Erythroblast (primary cell): ENCODE results near the gene PGBD5.

Experiments
- DNase-seq, 2 experiments: peaks; one replicate each; lab custom pipeline; 2025; lab: John Stamatoyannopoulos, UW
- GATA1 ChIP-seq: IDR thresholded peaks from 2 replicates; pipeline ENCODE4 v1.6.1; 2011; ENCODE audit warnings: low read depth, mild to moderate bottlenecking, control low read depth, low read length, moderate library complexity
- POLR2A ChIP-seq: IDR thresholded peaks from 2 replicates; pipeline ENCODE4 v1.6.1; 2011; ENCODE audit warnings: mild to moderate bottlenecking, low read length

The PGBD5 gene

GRCh38 chr1:230276401-230276800 lies 149.7 kb downstream of the PGBD5 start:
- no peak for TF ChIP-seq POLR2A
- no peak for TF ChIP-seq GATA1
- no peak for DNase-seq

DNA sequence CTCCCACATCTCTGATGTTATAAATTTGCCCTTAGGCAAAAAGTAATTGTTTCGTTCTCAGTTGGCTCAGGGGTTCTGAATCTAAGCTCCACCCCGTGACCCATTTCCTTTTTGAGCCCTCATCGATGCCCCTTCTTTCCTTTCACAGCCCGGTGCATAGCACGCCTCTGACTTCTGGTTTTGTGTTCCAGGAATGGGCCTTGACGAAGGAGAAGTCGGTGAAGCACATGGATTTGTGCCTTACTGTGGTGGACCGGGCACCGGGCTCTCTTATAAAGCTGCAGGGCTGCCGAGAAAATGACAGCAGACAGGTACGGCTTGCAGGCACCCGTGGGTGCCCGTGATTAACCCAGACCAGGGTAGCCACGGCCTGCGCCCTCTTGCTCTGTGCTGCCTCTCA lies 151.9 kb downstream of the PGBD5 start:
- no peak for DNase-seq
- TF ChIP-seq POLR2A (no peak), GATA1 (no peak)

DNA sequence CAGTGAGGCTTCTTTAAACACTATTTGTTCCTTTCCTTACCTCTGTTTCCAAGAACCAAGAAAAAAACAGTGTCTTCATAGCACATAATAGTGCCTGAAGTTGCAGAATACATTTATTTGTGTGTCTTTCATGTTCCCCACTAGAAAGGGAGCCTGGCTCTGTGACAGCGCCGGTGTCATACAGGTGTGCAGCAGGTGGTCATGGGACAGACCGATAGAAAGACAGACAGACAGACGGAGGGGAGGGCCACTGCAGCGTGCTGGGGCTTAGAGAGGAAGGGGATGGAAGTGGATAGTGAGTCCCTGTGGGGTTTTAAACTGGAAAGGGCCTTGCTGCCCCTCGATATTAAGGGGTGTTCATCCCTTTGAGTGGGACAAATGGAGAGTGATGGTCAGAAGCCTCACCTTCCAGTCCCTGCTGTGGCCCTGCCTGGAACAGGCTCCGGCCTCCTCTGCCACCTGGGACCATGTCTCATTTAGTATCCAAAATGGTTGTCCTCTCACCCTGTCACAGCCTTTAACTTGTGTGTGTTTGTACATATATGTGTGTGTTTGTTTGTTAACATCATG lies 152.9 kb downstream of the PGBD5 start:
- DNase-seq, result no peak
- TF ChIP-seq GATA1 (no peak), POLR2A (no peak)

DNA sequence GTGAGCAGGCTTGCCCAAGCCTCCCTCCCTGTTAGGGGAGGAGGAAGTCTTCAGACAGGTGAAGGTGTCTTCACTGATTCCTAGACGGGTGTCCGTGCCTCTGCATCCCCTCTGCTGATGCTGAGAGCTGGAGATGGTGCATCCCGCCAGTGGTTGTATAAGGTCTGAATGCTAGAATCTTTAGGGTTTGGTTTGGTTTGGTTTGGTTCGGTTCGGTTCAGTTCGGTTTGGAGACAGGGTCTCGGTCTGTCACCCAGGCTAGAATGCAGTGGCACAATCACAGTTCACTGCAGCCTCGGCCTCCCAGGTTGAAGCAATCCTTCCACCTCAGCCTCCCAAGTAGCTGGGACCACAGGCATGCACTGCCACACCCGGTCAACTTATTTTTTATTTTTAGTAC lies 153.6 kb downstream of the PGBD5 start:
- DNase-seq, result no peak
- TF ChIP-seq GATA1 (no peak), POLR2A (no peak)

DNA sequence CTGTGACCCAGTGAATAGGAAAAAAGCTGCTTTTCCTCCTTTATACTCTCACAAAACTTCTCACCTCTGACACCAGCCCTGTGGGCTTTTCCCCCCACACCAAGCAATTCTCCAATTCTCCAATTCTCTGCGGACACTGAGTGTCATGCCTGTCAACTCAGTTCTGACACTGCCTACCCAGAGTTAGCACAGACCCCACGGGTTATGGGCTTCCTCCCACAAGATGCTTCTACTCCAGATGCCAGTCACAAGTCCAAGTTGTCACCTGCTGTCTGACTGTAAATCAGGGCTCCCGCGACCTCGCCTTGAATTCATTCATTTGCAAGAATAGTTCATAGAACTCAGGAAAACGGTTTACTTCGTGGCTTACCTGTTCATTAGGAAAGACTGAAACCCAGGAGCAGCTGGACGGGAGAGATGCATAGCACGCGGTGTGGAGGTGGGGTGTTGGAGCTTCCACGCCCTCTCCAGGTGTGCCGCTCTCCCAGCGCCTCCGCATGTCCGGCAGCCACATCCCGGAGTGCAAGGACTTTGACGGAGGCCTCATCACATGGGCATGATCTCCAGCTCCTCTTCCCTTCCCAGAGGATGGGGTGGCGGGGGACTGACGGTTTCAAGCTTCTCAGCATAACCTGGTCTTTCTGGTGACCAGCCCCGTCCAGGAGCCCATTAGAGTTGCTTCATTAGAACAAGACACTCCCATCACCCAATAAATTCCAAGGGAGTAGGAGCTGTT lies 154.7 kb downstream of the PGBD5 start:
- DNase-seq, result no peak
- no peak for TF ChIP-seq GATA1
- no peak for TF ChIP-seq POLR2A

DNA sequence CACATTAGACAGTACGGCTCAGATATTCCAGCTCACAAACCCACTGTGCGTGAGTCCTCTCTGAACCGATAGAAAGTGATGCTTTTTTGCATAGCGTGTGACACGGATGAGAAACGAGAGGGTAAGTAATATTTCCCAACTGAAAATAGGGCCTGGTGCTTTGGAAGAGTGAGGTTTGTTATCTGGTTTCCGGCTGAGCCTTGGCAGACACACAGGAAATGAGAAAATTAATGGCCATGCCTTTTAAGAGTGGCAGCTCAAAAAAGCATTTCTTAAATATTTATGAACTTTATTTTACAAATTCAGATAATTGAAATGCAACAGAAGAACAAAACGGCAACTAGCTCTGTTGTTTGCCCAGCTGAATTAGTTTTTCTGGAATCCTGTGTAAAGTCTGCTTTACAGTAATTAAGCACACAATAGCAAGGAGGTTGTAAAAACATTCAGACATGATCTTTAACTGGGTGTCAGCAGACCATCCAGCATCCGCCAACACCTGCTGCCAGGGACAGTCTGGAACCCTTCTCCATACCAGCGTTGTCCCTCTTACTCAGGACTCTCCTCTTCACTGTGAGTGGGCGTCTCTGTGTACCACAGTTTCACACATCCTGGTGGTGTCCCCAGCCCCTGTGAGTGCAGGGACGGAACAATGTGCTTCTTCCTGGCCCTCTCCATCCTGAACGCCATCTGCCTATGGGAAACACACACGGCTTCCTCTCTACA lies 155.4 kb downstream of the PGBD5 start:
- peak; percentile 10 to 25 for DNase-seq
- no peak for TF ChIP-seq GATA1
- no peak for TF ChIP-seq POLR2A

DNA sequence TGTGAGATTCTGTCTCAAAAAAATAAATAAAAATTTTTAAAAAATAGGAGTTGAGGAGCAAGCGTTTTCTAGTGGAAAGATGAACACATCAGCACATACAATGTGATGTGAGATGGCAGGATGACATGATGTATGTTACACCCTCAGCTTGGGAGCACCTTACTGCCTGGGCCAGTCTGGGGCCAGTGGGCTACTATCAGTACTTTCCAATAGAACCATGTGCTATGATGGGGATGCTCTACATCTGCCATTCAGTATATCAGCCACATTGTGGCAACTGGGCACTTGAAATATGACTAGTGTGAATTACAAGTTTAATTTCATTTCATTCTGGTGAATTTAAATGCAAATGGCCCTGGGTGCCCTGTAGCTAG lies 156.0 kb downstream of the PGBD5 start:
- TF ChIP-seq GATA1 (no peak), POLR2A (no peak)
- no peak for DNase-seq

GRCh38 chr1:230268371-230269170 lies 157.6 kb downstream of the PGBD5 start:
- TF ChIP-seq GATA1 (no peak), POLR2A (no peak)
- DNase-seq, result peak; percentile 64 to 68

DNA sequence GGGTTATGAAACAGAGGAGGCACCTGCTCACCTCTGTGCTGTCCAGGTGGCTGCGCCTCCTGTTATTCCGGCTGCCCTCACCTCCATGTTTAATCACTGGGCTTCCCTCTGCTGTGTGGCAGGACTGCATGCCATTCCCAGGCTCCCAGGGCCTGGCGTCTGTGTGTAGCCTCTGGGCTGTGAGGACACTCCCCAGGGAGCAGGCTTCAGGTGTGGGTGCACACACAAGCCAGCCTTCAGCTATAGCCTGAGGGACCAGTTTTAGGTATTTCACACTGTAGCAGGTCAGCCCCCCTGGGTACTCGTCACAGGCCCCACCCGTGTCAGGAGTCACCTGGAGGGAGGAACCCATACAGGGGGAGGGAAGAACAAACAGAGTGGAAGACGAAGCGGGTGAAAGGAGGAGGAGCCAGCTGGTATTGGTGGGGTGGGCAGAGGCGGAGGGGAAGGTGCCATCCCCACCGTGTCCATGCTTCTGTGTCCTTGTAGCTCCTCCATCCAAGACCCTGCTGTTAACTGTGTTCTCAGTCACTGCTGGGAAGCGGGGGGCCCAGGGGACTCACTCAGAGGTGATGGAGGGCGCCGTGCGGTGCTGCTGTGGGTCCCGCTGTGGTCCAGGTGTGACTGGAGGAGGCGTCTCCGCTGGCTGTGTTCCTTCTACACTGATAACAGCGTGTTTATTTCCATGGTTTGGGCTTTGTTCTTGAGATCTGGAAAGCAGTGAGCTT lies 158.6 kb downstream of the PGBD5 start:
- no peak for TF ChIP-seq GATA1
- TF ChIP-seq POLR2A, result no peak
- no peak for DNase-seq

GRCh38 chr1:230266456-230266855 lies 159.7 kb downstream of the PGBD5 start:
- no peak for DNase-seq
- TF ChIP-seq GATA1 (no peak), POLR2A (no peak)

DNA sequence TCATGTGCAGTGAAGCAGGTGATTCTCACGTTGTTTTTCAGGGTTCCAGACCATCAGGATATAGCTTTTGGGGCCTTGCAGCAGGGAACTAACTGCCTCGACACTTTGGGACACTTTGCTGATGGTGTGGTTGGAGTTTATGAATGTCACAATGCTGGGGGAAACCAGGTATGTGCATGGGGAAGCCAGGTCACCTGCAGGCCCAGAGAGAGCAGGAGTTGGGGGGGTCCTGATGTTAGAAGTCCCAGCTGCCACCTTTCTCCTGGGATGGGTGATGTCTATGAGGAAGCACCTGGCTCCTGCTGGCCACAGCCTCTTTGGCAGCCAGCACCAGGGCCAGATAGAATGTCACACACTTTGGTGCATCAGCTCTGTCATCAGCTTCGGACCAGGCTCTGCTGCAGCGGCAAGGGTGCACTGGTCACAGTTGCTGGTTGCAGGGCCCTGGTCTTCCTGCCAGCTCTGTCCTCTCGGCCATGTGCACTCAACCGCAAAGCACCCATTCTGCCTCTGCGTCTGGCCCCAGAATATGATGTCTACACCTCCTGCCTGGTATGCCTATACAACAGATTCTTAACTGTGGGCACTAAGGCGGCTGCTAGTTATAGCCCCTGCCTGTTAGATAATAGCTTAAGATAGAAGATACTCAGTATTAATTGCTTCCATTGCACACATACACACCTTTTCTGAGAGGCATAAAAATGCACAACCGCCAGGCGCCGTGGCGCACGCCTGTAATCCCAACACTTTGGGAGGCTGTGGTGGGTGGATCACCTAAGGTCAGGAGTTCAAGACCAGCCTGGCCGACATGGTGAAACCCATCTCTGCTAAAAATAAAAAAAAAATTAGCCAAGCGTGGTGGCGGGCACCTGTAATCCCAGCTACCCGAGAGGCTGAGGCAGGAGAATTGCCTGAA lies 160.7 kb downstream of the PGBD5 start:
- DNase-seq, result no peak
- TF ChIP-seq GATA1 (no peak), POLR2A (no peak)
